HG03196 (cell line): Measurements from ENCODE around the gene MRPL41.
"Not testable (repeated sequence)": the region's sequence is repeated elsewhere in the genome, so short reads cannot be mapped to it uniquely, and the experiment has no call there.

Experiments used
- ATAC-seq: cut with Tn5 transposase; IDR thresholded peaks from one replicate; pipeline ENCODE4 v1.9.1; 2021; ENCODE audit not compliant: unreplicated experiment

MRPL41 gene

GRCh38 chr9:137550958-137551263 is 768 bp upstream of the MRPL41 start:
- not testable (repeated sequence) for ATAC-seq

GRCh38 chr9:137552022-137552768 is 516 bp downstream of the MRPL41 start:
- peak; percentile 11 for ATAC-seq

GRCh38 chr9:137553654-137554053 is 2.0 kb downstream of the MRPL41 start:
- not testable (repeated sequence) for ATAC-seq

GRCh38 chr9:137554349-137554748 is 2.7 kb downstream of the MRPL41 start:
- ATAC-seq, result no peak

GRCh38 chr9:137555179-137555578 is 3.5 kb downstream of the MRPL41 start:
- no peak for ATAC-seq

- no peak for ATAC-seq
Observed at GRCh38 chr9:137556069-137556838, 4.6 kb downstream of the MRPL41 start.

GRCh38 chr9:137558127-137558526 is 6.4 kb downstream of the MRPL41 start:
- no peak for ATAC-seq

GRCh38 chr9:137564134-137564533 is 12.5 kb downstream of the MRPL41 start:
- no peak for ATAC-seq

- no peak for ATAC-seq
Observed at GRCh38 chr9:137564817-137565411, 13.2 kb downstream of the MRPL41 start.

- ATAC-seq, result not testable (repeated sequence)
Observed at GRCh38 chr9:137568445-137568844, 16.8 kb downstream of the MRPL41 start.

- ATAC-seq, result no peak
Observed at GRCh38 chr9:137569609-137570203, 18.0 kb downstream of the MRPL41 start.

- ATAC-seq, result no peak
Observed at GRCh38 chr9:137570566-137570965, 18.9 kb downstream of the MRPL41 start.

GRCh38 chr9:137574192-137574591 is 22.5 kb downstream of the MRPL41 start:
- no peak for ATAC-seq

GRCh38 chr9:137575364-137575715 is 23.7 kb downstream of the MRPL41 start:
- no peak for ATAC-seq

GRCh38 chr9:137575716-137576411 is 24.2 kb downstream of the MRPL41 start:
- no peak for ATAC-seq

GRCh38 chr9:137578518-137579258 is 27.0 kb downstream of the MRPL41 start, which contains the start of gene DPH7:
TSS of gene DPH7 (minus strand) at chr9:137578925. CDS start at chr9:137578777, 148 bp downstream.
- peak; percentile 83 for ATAC-seq

- ATAC-seq, result no peak
Observed at GRCh38 chr9:137579259-137579604, 27.6 kb downstream of the MRPL41 start.

GRCh38 chr9:137580209-137580953 is 28.7 kb downstream of the MRPL41 start:
- ATAC-seq, result no peak

- ATAC-seq, result no peak
Observed at GRCh38 chr9:137580954-137581322, 29.3 kb downstream of the MRPL41 start.
